ENCODE data around the gene IQCK.

GRCh38 chr16:19833176-19833575 lies 115.1 kb downstream of the IQCK start:
- TF ChIP-seq ZNF24 (tag by site-specific recombination; IDR thresholded peaks at IDR 0.05) (no peak), CTCF (tag by site-specific recombination; IDR thresholded peaks at IDR 0.05) (no peak), ZNF660 (tag by site-specific recombination; IDR thresholded peaks at IDR 0.05) (no peak)

Data from HEK293 (cell line).